NB4 (cell line): ENCODE results near the gene TSPAN18.

Experiments
- DNase-seq: peaks from one replicate; pipeline ENCODE4 v3.0.0; 2010; ENCODE audit warnings: low read depth
- H3K4me3 ChIP-seq: one replicate; pipeline ENCODE4 v1.5.1; 2011; ENCODE audit warnings: mild to moderate bottlenecking, low read depth, low read length, moderate library complexity
- MYC ChIP-seq: IDR thresholded peaks from 2 replicates; pipeline ENCODE4 v1.6.1; 2011; ENCODE audit warnings: low read depth, low read length
- POLR2A ChIP-seq: IDR thresholded peaks from 2 replicates; pipeline ENCODE4 v1.6.1; 2011; ENCODE audit warnings: mild to moderate bottlenecking; ENCODE audit not compliant: insufficient read length; ENCODE audit errors: extremely low read depth
- TF ChIP-seq, protein P1 (sequence below): IDR thresholded peaks from 2 replicates; pipeline ENCODE4 v1.6.1; 2011; ENCODE audit warnings: low read depth, low read length
- TF ChIP-seq, protein P2 (sequence below): IDR thresholded peaks from one replicate; pipeline ENCODE4 v1.5.1; 2012; ENCODE audit warnings: low read depth, low read length

Gene TSPAN18

DNA sequence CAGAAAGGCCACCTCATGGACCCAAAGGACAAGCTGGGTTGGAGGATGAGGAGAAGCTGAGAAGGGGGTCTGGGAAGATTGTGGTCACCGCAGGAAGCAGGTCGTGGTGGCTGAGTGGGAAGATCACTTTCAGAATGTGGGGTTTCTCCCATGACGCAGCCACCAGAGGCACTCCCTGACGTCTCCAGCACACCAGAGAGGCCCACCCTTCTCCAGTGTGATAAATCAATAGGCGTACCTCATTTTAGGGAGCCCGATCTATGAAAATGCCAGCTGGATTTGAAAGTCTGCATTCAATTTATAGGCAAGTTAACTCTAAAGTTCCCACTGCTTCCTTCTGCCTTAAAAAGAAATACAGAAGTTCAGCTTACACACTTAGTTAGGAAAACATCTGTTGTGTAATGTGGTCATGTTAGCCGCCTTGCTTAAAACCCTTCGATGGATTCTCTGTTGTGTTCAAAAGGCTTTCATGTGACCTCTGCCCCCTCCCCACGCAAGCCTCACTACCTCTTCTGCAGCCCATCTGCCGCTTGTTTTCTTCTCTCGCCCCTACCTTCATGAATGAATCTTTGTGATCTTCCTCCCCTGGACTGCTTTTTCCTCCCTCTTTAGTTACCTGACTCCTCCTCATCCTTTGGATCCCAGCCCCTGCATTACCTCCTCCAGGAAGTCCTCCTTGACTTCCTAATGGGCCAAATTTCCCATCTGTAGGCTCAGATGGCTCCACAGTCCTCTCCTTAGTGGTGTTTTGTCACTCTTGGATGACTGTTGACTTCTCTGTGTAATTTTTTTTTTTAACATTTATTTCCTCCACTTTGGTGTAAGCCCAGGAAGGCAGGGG lies 10.7 kb downstream of the TSPAN18 start:
- DNase-seq, result peak; percentile 39
- no peak for TF ChIP-seq POLR2A
- TF ChIP-seq, protein P1, sequence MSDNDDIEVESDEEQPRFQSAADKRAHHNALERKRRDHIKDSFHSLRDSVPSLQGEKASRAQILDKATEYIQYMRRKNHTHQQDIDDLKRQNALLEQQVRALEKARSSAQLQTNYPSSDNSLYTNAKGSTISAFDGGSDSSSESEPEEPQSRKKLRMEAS, result no peak
- no peak for TF ChIP-seq MYC
- H3K4me3 ChIP-seq, result no peak overlapping the region

GRCh38 chr11:44738791-44739190 lies 12.0 kb downstream of the TSPAN18 start:
- H3K4me3 ChIP-seq, result no peak overlapping the region
- DNase-seq, result no peak
- no peak for TF ChIP-seq MYC
- TF ChIP-seq, protein P1, result no peak
- TF ChIP-seq, protein P2, sequence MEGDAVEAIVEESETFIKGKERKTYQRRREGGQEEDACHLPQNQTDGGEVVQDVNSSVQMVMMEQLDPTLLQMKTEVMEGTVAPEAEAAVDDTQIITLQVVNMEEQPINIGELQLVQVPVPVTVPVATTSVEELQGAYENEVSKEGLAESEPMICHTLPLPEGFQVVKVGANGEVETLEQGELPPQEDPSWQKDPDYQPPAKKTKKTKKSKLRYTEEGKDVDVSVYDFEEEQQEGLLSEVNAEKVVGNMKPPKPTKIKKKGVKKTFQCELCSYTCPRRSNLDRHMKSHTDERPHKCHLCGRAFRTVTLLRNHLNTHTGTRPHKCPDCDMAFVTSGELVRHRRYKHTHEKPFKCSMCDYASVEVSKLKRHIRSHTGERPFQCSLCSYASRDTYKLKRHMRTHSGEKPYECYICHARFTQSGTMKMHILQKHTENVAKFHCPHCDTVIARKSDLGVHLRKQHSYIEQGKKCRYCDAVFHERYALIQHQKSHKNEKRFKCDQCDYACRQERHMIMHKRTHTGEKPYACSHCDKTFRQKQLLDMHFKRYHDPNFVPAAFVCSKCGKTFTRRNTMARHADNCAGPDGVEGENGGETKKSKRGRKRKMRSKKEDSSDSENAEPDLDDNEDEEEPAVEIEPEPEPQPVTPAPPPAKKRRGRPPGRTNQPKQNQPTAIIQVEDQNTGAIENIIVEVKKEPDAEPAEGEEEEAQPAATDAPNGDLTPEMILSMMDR, result no peak
- TF ChIP-seq POLR2A, result no peak

DNA sequence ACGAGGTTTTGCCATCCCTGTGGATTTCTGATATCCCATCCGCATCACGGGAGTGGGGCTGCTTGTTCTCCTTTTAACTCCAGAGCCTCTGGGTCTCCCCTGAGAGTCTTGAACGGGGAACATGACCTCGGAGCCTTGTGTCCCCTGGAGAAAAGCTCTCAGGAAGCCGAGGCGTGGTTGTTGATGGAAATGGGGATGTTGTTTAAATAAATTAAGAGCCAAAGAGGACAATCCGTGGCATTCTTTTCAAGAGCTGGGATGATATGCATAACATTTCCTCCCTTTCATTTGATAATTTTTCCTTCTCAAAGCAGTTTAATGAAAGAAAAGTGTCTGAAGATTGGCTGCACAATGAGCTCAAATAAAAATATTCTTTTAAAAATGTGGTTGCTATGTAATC lies 14.2 kb downstream of the TSPAN18 start:
- no peak overlapping the region for H3K4me3 ChIP-seq
- no peak for DNase-seq
- TF ChIP-seq MYC (no peak), POLR2A (no peak)
- TF ChIP-seq, protein P2, result no peak
- TF ChIP-seq, protein P1, result no peak

DNA sequence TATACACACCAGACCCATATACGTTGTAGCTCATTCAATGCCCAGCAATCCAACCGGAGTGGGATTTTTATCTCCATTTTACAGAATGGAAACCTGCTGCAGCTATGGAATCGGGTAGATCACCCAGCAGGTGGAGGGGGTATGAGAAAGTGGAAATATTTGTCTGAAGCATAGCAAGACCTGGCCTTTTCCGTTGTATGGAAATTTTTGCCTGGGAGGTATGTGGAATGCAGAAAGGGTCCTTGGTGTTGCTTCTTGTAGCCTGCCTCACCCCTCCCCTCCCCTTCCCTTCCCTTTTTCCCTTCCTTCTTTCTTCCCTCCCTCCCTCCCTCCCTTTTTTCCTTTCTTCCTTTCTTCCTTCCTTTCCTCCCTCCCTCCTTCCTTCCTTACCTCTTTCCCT lies 15.2 kb downstream of the TSPAN18 start:
- no peak for DNase-seq
- TF ChIP-seq, protein P1, result no peak
- no peak for TF ChIP-seq MYC
- TF ChIP-seq, protein P2, result no peak
- TF ChIP-seq POLR2A, result no peak
- no peak overlapping the region for H3K4me3 ChIP-seq

DNA sequence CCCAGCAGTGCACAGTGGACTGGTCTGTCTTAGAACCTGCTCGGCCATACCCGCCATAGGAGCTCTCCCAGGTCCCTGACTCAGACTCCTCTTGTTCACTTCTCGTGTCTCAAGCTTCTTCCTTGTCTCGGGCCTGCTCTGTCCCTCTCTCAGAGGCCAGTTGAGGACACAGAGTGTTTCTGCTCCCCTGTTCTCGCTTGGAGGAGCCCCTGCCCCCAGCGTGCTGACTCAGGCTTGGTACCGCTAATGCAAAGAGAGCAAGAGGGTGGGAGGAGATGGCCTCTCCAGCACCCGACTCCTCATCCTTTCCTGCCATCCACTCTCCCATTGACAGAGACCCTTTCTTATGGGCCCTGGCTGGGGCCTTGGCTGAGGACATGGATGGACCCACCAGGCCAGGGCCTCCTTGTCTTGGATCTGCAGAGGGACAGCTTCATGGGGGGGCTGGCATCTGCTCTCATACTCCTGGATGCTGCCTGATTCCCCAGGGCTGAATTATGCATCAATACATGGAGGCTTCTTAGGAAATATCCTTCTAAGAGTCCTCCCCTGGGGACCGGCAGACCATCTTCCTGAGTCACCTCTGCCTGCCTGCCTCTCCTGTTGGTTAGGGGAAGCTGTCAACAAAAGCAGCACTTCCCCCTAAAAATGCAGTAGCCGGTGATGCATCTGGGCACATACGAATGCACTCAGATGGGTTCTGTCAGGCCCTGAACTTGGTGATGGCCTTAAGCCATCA lies 15.9 kb downstream of the TSPAN18 start:
- H3K4me3 ChIP-seq, result no peak overlapping the region
- peak; percentile 9 for DNase-seq
- TF ChIP-seq MYC, result no peak
- TF ChIP-seq, protein P1, result no peak
- no peak for TF ChIP-seq POLR2A
- TF ChIP-seq, protein P2, result no peak

DNA sequence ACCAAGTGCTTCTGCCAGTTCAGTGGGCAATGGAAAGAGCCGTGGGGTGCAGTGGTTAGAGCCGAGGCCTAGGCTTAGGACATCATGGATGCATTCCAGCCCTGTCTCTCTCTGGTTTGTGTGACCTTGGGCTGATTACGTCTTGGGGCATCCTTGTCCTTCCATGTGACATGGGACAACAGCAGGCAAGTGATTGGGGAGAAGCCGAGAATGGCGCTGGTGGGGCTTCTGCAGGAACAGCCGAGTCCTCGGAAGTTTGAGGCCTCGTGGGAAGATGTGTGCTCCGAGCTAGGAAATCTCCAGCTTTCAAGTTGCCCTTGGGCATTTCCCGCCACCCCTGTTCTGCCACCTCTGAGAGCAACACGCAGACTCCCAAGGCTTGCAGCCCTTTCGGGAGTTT lies 16.6 kb downstream of the TSPAN18 start:
- no peak for DNase-seq
- TF ChIP-seq POLR2A, result no peak
- TF ChIP-seq, protein P2, result no peak
- no peak for TF ChIP-seq MYC
- TF ChIP-seq, protein P1, result no peak
- H3K4me3 ChIP-seq, result no peak overlapping the region
